OCI-LY1 (cell line): ENCODE measurements around the gene MAPK9.

ENCODE experiments used
- H2AFZ ChIP-seq: fragments of 200-600 bp; sonication (generic), shearing (Covaris generic); 2 replicates; pipeline ENCODE4 v1.6.0; 2014; ENCODE audit warnings: antibody characterized with exemption, mild to moderate bottlenecking, low read length
- H3F3A ChIP-seq: fragments of 200-600 bp; sonication (generic), shearing (Covaris generic); 2 replicates; pipeline ENCODE4 v1.6.0; 2014; ENCODE audit warnings: mild to moderate bottlenecking, antibody characterized with exemption, low read length, moderate library complexity; ENCODE audit not compliant: insufficient read depth
- H3K27ac ChIP-seq: fragments of 200-600 bp; sonication (generic); 2 replicates; pipeline ENCODE4 v1.5.1; 2014; ENCODE audit warnings: low read length, mixed run types, mild to moderate bottlenecking, low read depth; ENCODE audit not compliant: poor library complexity, severe bottlenecking
- H3K27me3 ChIP-seq: fragments of 200-600 bp; sonication (generic); 2 replicates; pipeline ENCODE4 v1.6.0; 2014; ENCODE audit warnings: antibody characterized with exemption, mild to moderate bottlenecking, low read length, moderate library complexity; ENCODE audit not compliant: insufficient read depth
- H3K36me3 ChIP-seq: fragments of 200-600 bp; sonication (generic); 2 replicates; pipeline ENCODE4 v1.6.1; 2014; ENCODE audit warnings: mild to moderate bottlenecking, antibody characterized with exemption, low read length, moderate library complexity, mixed read lengths; ENCODE audit not compliant: insufficient read depth
- H3K4me1 ChIP-seq: fragments of 200-600 bp; sonication (generic); 2 replicates; pipeline ENCODE4 v1.5.1; 2014; ENCODE audit warnings: mild to moderate bottlenecking, low read length, moderate library complexity; ENCODE audit not compliant: insufficient read depth, severe bottlenecking
- H3K4me2 ChIP-seq: fragments of 200-600 bp; sonication (generic), shearing (Covaris generic); 2 replicates; pipeline ENCODE4 v1.6.1; 2014; ENCODE audit warnings: low read length
- H3K4me3 ChIP-seq: fragments of 200-600 bp; sonication (generic); 2 replicates; pipeline ENCODE4 v1.5.1; 2014; ENCODE audit warnings: low read length, low read depth, mild to moderate bottlenecking, mixed read lengths; ENCODE audit not compliant: poor library complexity, severe bottlenecking
- H3K79me2 ChIP-seq: fragments of 200-600 bp; shearing (Covaris generic); 2 replicates; pipeline ENCODE4 v1.6.1; 2016; ENCODE audit warnings: mixed run types, low read length, mixed read lengths; ENCODE audit not compliant: insufficient read depth
- H3K9ac ChIP-seq: fragments of 200-600 bp; sonication (generic), shearing (Covaris generic); 2 replicates; pipeline ENCODE4 v1.6.1; 2014; ENCODE audit warnings: mild to moderate bottlenecking, low read length, mixed read lengths
- H3K9me2 ChIP-seq: fragments of 200-600 bp; sonication (generic), shearing (Covaris generic); 2 replicates; pipeline ENCODE4 v1.6.1; 2014; ENCODE audit warnings: low read depth, mild to moderate bottlenecking, low read length, mixed read lengths
- H3K9me3 ChIP-seq: fragments of 200-600 bp; shearing (Covaris generic); 2 replicates; pipeline ENCODE4 v1.6.1; 2014; ENCODE audit warnings: low read length, mixed read lengths
- H4K20me1 ChIP-seq: fragments of 200-600 bp; sonication (generic), shearing (Covaris generic); 2 replicates; pipeline ENCODE4 v1.6.0; 2016; ENCODE audit warnings: mild to moderate bottlenecking, low read length; ENCODE audit not compliant: insufficient read depth
- EZH2 ChIP-seq: fragments of 200-600 bp; sonication (generic), shearing (Covaris generic); IDR thresholded peaks from 2 replicates; pipeline ENCODE4 v1.8.0; 2017; ENCODE audit warnings: borderline replicate concordance, mixed run types, mild to moderate bottlenecking, antibody characterized with exemption, low read length, moderate library complexity, mixed read lengths
- TF ChIP-seq, protein P1 (sequence below): fragments of 200-600 bp; sonication (generic), shearing (Covaris generic); IDR thresholded peaks from 2 replicates; pipeline ENCODE4 v1.5.1; 2017; ENCODE audit warnings: mild to moderate bottlenecking, antibody characterized with exemption, low read length, moderate library complexity, mixed read lengths

Gene MAPK9

DNA sequence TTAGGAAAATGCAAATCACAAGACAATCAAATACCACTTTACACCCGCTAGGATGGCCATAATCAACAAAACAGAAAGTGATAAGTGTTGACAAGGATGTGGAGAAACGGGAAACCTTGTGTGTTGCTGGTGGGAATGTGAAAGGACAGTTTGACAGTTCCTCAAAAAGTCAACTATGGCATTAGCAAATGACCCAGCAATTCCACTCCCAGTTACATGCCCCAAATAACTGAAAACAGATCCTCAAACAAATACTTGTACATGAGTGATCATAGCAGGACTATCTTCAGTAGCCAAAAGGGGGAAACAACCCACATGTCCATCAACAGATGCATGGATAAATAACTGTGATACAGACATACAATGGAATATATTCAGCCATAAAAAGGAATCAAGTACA, 104.1 kb downstream of the MAPK9 start:
- Histone ChIP-seq H3K4me2 (no peak overlapping the region), H3K9ac (no peak overlapping the region), H3K27ac (no peak overlapping the region), H3K9me3 (no peaks in the 10 kb centered on the region), H3K9me2 (no peaks in the 10 kb centered on the region), H2AFZ (no peak overlapping the region), H3K27me3 (0 out of 2 replicates have a peak, but pooled peaks cover 10% of the 10 kb centered on the region), H3K4me3 (no peak overlapping the region), H3K4me1 (no peaks in the 10 kb centered on the region), H3K79me2 (no peaks in the 10 kb centered on the region), H3F3A (no peaks in the 10 kb centered on the region), H3K36me3 (no peaks in the 10 kb centered on the region), H4K20me1 (no peaks in the 10 kb centered on the region)
- TF ChIP-seq, protein P1, sequence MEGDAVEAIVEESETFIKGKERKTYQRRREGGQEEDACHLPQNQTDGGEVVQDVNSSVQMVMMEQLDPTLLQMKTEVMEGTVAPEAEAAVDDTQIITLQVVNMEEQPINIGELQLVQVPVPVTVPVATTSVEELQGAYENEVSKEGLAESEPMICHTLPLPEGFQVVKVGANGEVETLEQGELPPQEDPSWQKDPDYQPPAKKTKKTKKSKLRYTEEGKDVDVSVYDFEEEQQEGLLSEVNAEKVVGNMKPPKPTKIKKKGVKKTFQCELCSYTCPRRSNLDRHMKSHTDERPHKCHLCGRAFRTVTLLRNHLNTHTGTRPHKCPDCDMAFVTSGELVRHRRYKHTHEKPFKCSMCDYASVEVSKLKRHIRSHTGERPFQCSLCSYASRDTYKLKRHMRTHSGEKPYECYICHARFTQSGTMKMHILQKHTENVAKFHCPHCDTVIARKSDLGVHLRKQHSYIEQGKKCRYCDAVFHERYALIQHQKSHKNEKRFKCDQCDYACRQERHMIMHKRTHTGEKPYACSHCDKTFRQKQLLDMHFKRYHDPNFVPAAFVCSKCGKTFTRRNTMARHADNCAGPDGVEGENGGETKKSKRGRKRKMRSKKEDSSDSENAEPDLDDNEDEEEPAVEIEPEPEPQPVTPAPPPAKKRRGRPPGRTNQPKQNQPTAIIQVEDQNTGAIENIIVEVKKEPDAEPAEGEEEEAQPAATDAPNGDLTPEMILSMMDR, result no peak
- no peak for TF ChIP-seq EZH2
